RWPE1 (cell line): ENCODE data around the gene TP63.

Experiments
- CTCF ChIA-PET: fragments of 350-600 bp; sonication (Branson Sonifier 250); formaldehyde crosslinking; extraction: SDS; loops from one replicate; lab custom pipeline; 2021; lab: Yijun Ruan, JAX
- POLR2A ChIA-PET: fragments of 400-600 bp; formaldehyde crosslinking; extraction: SDS; loops from one replicate; lab custom pipeline; 2020; ENCODE audit warnings: antibody characterized with exemption; ENCODE audit not compliant: low non-redundant PET; lab: Yijun Ruan, JAX
- DNase-seq: peaks from one replicate; pipeline ENCODE4 v3.0.0; 2012; ENCODE audit warnings: low spot score
- H3K27ac ChIP-seq: fragments of 450-650 bp; 2 replicates; pipeline ENCODE4 v1.5.1; 2017
- CTCF ChIP-seq: fragments of 450-650 bp; conservative IDR thresholded peaks from 2 replicates; pipeline ENCODE4 v1.5.1; 2017; ENCODE audit warnings: low read depth, mild to moderate bottlenecking

TP63 gene

GRCh38 chr3:189945935-189946709 is 314.9 kb downstream of the TP63 start:
- POLR2A ChIA-PET: no interaction called here
- CTCF ChIA-PET: interaction anchor here (0.6 kb wide), 1 partner anchor 58 kb away, joined by 4 read pairs; no protein-coding TSS in a partner anchor
- DNase-seq: no peak
- TF ChIP-seq CTCF: no peak
- no peak overlapping the region for H3K27ac ChIP-seq
